IMR-90 (cell line): Measurements from ENCODE around the gene CDC37L1. TPM values are rescaled to one million over a fixed set of nuclear protein-coding genes. Genes with fewer than 3 reads are reported as not detected.

ENCODE experiments used
- ATAC-seq: fragments of 200-7000 bp; cut with Tn5 transposase; 2 replicates; pipeline ENCODE4 v1.9.1; 2020; ENCODE audit warnings: low read depth, mild to moderate bottlenecking, moderate library complexity
- BruUV-seq: library from RNA; stranded (reverse); fragments of 400-500 nt; replicated peaks from 2 replicates; lab custom pipeline; 2021; lab: Mats Ljungman, UMichigan
- CTCF ChIA-PET: fragments of 300-600 bp; formaldehyde crosslinking; extraction: SDS; loops from one replicate; lab custom pipeline; 2021; ENCODE audit warnings: antibody characterized with exemption; lab: Yijun Ruan, JAX
- POLR2A ChIA-PET: fragments of 300-600 bp; sonication (Branson Sonifier 250); formaldehyde crosslinking; loops from one replicate; lab custom pipeline; 2022; ENCODE audit warnings: antibody characterized with exemption; ENCODE audit not compliant: unreplicated experiment; lab: Charles Lee
- DNase-seq: peaks from one replicate; pipeline ENCODE4 v3.0.0; 2013
- H2AFZ ChIP-seq: replicated peaks from 2 replicates; pipeline ENCODE3; 2013; ENCODE audit warnings: low read length, mild to moderate bottlenecking; ENCODE audit not compliant: poor library complexity
- H2AK5ac ChIP-seq: 2 replicates; pipeline ENCODE4 v1.6.1; 2013; ENCODE audit warnings: low read depth, low read length, inconsistent platforms
- H2AK9ac ChIP-seq: replicated peaks from 2 replicates; pipeline ENCODE3; 2013; ENCODE audit warnings: mild to moderate bottlenecking, low read depth, low read length, moderate library complexity; ENCODE audit not compliant: poor library complexity
- H2BK120ac ChIP-seq: 2 replicates; pipeline ENCODE4 v1.6.1; 2013; ENCODE audit warnings: low read depth, low read length, inconsistent platforms
- H2BK15ac ChIP-seq: 3 replicates; pipeline ENCODE4 v1.6.1; 2013; ENCODE audit warnings: low read depth, low read length, inconsistent platforms
- H2BK20ac ChIP-seq: 2 replicates; pipeline ENCODE4 v1.6.1; 2013; ENCODE audit warnings: low read depth, mild to moderate bottlenecking, inconsistent platforms, low read length, moderate library complexity
- H2BK5ac ChIP-seq: 2 replicates; pipeline ENCODE4 v1.6.1; 2013; ENCODE audit warnings: mild to moderate bottlenecking, low read depth, low read length, inconsistent platforms; ENCODE audit not compliant: poor library complexity, severe bottlenecking
- H3K14ac ChIP-seq: replicated peaks from 2 replicates; pipeline ENCODE4 v1.6.1; 2013; ENCODE audit warnings: low read depth, low read length, inconsistent platforms
- H3K18ac ChIP-seq: 2 replicates; pipeline ENCODE4 v1.6.1; 2013; ENCODE audit warnings: low read depth, low read length, control low read depth
- H3K23ac ChIP-seq: 2 replicates; pipeline ENCODE4 v1.6.1; 2013; ENCODE audit warnings: low read depth, low read length, inconsistent platforms
- H3K27ac ChIP-seq: 2 replicates; pipeline ENCODE4 v1.5.1; 2013; ENCODE audit warnings: mild to moderate bottlenecking, control low read depth, low read length; ENCODE audit not compliant: insufficient read depth
- H3K27me3 ChIP-seq: 2 replicates; pipeline ENCODE4 v1.6.1; 2013; ENCODE audit warnings: low read length; ENCODE audit not compliant: control insufficient read depth, insufficient read depth
- H3K36me3 ChIP-seq: 2 replicates; pipeline ENCODE4 v1.6.1; 2013; ENCODE audit warnings: low read length, mixed read lengths; ENCODE audit not compliant: control insufficient read depth, insufficient read depth
- H3K4ac ChIP-seq: 2 replicates; pipeline ENCODE4 v1.6.1; 2013; ENCODE audit warnings: low read depth, low read length, inconsistent platforms
- H3K4me1 ChIP-seq: 2 replicates; pipeline ENCODE4 v1.6.1; 2013; ENCODE audit warnings: low read length, mixed read lengths; ENCODE audit not compliant: control insufficient read depth, insufficient read depth
- H3K4me2 ChIP-seq: 2 replicates; pipeline ENCODE4 v1.6.1; 2013; ENCODE audit warnings: low read depth, mild to moderate bottlenecking, control low read depth, low read length, moderate library complexity
- H3K4me3 ChIP-seq: 2 replicates; pipeline ENCODE4 v1.5.1; 2013; ENCODE audit warnings: low read depth, mild to moderate bottlenecking, control low read depth, low read length, moderate library complexity; ENCODE audit not compliant: insufficient read depth
- H3K56ac ChIP-seq: 2 replicates; pipeline ENCODE4 v1.6.1; 2013; ENCODE audit warnings: low read length, inconsistent platforms; ENCODE audit not compliant: insufficient read depth; ENCODE audit errors: extremely low read depth
- H3K79me1 ChIP-seq, 2 experiments: 2 replicates each; pipeline ENCODE4 v1.6.1; 2013; ENCODE audit warnings: low read length in 2 of 2, inconsistent platforms in 1 of 2, low read depth in 1 of 2
- H3K9ac ChIP-seq: 2 replicates; pipeline ENCODE4 v1.6.1; 2013; ENCODE audit warnings: low read depth, low read length, control low read depth
- H3K9me1 ChIP-seq: 2 replicates; pipeline ENCODE4 v1.6.1; 2013; ENCODE audit warnings: low read length, inconsistent platforms; ENCODE audit not compliant: insufficient read depth
- H3K9me3 ChIP-seq: 2 replicates; pipeline ENCODE4 v1.6.1; 2013; ENCODE audit warnings: low read length; ENCODE audit not compliant: control insufficient read depth, insufficient read depth
- H4K20me1 ChIP-seq: 2 replicates; pipeline ENCODE4 v1.6.1; 2013; ENCODE audit warnings: low read length, inconsistent platforms; ENCODE audit not compliant: insufficient read depth
- H4K5ac ChIP-seq: 2 replicates; pipeline ENCODE4 v1.6.1; 2013; ENCODE audit warnings: mild to moderate bottlenecking, low read depth, low read length, control low read depth
- H4K8ac ChIP-seq, 2 experiments: 2 replicates each; pipeline ENCODE4 v1.6.1; 2013; ENCODE audit warnings: low read depth in 2 of 2, low read length in 2 of 2, control low read depth in 1 of 2, inconsistent platforms in 1 of 2
- H4K91ac ChIP-seq: 2 replicates; pipeline ENCODE4 v1.6.1; 2013; ENCODE audit warnings: low read depth, low read length, inconsistent platforms; ENCODE audit not compliant: insufficient read depth
- BHLHE40 ChIP-seq: fragments of 150-350 bp; IDR thresholded peaks from 2 replicates; pipeline ENCODE4 v1.6.1; 2016; ENCODE audit warnings: mild to moderate bottlenecking, low read depth, low read length
- CEBPB ChIP-seq: IDR thresholded peaks from 2 replicates; pipeline ENCODE4 v1.6.1; 2012; ENCODE audit warnings: low read depth, low read length, improper control_type of control experiment
- FOS ChIP-seq: fragments of 150-350 bp; IDR thresholded peaks from 2 replicates; pipeline ENCODE4 v1.6.1; 2016; ENCODE audit warnings: low read depth, low read length
- MXI1 ChIP-seq: IDR thresholded peaks from 2 replicates; pipeline ENCODE4 v1.6.1; 2012; ENCODE audit warnings: low read depth, mild to moderate bottlenecking, low read length, moderate library complexity, borderline replicate concordance
- NFE2L2 ChIP-seq: fragments of 150-350 bp; IDR thresholded peaks from 2 replicates; pipeline ENCODE4 v1.6.1; 2016; ENCODE audit warnings: low read depth, mild to moderate bottlenecking, low read length
- POLR2A ChIP-seq: IDR thresholded peaks from 2 replicates; pipeline ENCODE4 v1.6.1; 2012; ENCODE audit warnings: mild to moderate bottlenecking, low read depth, low read length
- RAD21 ChIP-seq: IDR thresholded peaks from 2 replicates; pipeline ENCODE4 v1.6.1; 2012; ENCODE audit warnings: low read length, improper control_type of control experiment
- RCOR1 ChIP-seq: IDR thresholded peaks from 2 replicates; pipeline ENCODE4 v1.6.1; 2012; ENCODE audit warnings: mild to moderate bottlenecking, low read length, improper control_type of control experiment; ENCODE audit not compliant: insufficient replicate concordance
- RFX5 ChIP-seq: IDR thresholded peaks from 2 replicates; pipeline ENCODE4 v1.8.0; 2012; ENCODE audit warnings: low read depth, mild to moderate bottlenecking, low read length, moderate library complexity
- WGBS, 2 experiments: methylation state at CpG; one replicate each; pipeline versions ENCODE4 v1.1.5 to v1.1.7; 2013; ENCODE audit warnings: missing lambda C conversion rate in 2 of 2; ENCODE audit not compliant: insufficient read length in 1 of 2; ENCODE audit errors: extremely low coverage in 2 of 2; 5-methylcytosine and 5-hydroxymethylcytosine counted together
- dilution Hi-C: fragments of 300-500 bp; cut with HindIII; formaldehyde crosslinking; loops from one replicate; pipeline ENCODE4 v1.14.3; 2018; ENCODE audit warnings: low sequenced_read_pairs; ENCODE audit not compliant: unreplicated experiment
- in situ Hi-C: fragments of 300-500 bp; cut with MboI; formaldehyde crosslinking; loops from 3 replicates; pipeline ENCODE4 v1.14.3; 2019; ENCODE audit warnings: low sequenced_read_pairs, inconsistent platforms, mixed read lengths
- intact Hi-C: fragments of 100-400 bp; cut with micrococcal nuclease; formaldehyde crosslinking; loops from 2 replicates; pipeline ENCODE4 v1.10.0; 2022
- polyA plus RNA-seq, 3 experiments: library from polyadenylated mRNA; depleted of rRNA; stranded (reverse); fragments of >200 nt; gene quantifications; 2 replicates each; pipeline ENCODE4 v1.2.3, GENCODE V29; 2012; ENCODE audit warnings: low replicate concordance in 1 of 3
- total RNA-seq: library from RNA; depleted of rRNA; stranded (reverse); fragments of >200 nt; gene quantifications from 2 replicates; pipeline ENCODE4 v1.2.3, GENCODE V29; 2012
- TF ChIP-seq, protein P1 (sequence below): fragments of 150-350 bp; IDR thresholded peaks from 2 replicates; pipeline ENCODE4 v1.6.1; 2017; ENCODE audit warnings: mild to moderate bottlenecking, antibody characterized with exemption, low read length, low read depth
- TF ChIP-seq, protein P2 (sequence below): conservative IDR thresholded peaks from 2 replicates; pipeline ENCODE4 v1.5.1; 2012; ENCODE audit warnings: mild to moderate bottlenecking, low read depth, low read length, improper control_type of control experiment

CDC37L1 gene
- total and polyA plus RNA-seq, 2 of the 4 experiments (the other 2 are of a cell fraction), result 6.6 to 7.3 TPM

DNA sequence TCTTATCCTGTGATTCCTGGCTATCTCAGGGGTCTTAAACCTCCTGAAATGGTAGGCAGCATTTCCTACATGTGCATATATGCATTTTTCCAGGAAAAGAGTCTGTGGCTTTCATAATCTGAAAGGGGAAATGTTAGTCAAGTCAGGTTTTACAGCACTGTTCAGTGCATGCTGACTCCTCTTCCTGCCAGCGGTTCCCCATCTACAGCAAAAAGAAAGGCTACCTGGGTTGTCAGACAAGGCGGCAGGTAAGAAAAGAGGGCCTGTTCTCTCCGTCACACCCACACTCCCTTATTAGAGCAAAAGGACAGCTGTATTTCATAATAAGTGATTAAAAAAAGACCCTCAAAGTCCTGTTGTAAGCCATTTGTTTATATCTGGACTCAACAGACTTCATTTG is 8.8 kb upstream of the CDC37L1 start:
- Histone ChIP-seq H3K4me3 (no peak overlapping the region), H2AFZ (no peak overlapping the region), H3K36me3 (no peaks in the 10 kb centered on the region), H4K91ac (no peak overlapping the region), H4K20me1 (no peaks in the 10 kb centered on the region), H3K56ac (no peak overlapping the region), H2BK5ac (no peak overlapping the region), H2BK15ac (no peak overlapping the region), H3K4me1 (peaks cover 2% of the 10 kb centered on the region; the same call in 1 of the 2 replicates), H3K14ac (no peak overlapping the region), H2AK9ac (no peak overlapping the region), H3K4me2 (no peak overlapping the region), H3K9me3 (no peaks in the 10 kb centered on the region), H3K18ac (no peak overlapping the region), H3K27me3 (no peaks in the 10 kb centered on the region; the same call in 1 of the 2 replicates), H4K5ac (no peak overlapping the region), H4K8ac (no peak overlapping the region), H3K9ac (no peak overlapping the region), H2BK120ac (no peak overlapping the region), H3K4ac (no peak overlapping the region), H3K9me1 (no peaks in the 10 kb centered on the region), H2BK20ac (no peak overlapping the region), H2AK5ac (no peak overlapping the region), H3K27ac (no peak overlapping the region), H3K23ac (no peak overlapping the region), H3K79me1 (no peaks in the 10 kb centered on the region)
- intact Hi-C loops (no loop called here), in situ Hi-C loops (no loop called here), dilution Hi-C loops (no loop called here)
- no CpG with 5 or more reads among the region's 3 CpGs for WGBS, 2 experiments
- POLR2A ChIA-PET, result no interaction called here
- DNase-seq (no peak), ATAC-seq (no peak)
- BruUV-seq, result no TSS peak
- CTCF ChIA-PET, result interaction anchor here (0.9 kb wide), 1 partner anchor 9 kb away, joined by 3 read pairs; the partner anchor contains the start of gene CDC37L1
- TF ChIP-seq MXI1, result no peak
- TF ChIP-seq RCOR1, result no peak
- TF ChIP-seq CEBPB, result no peak
- TF ChIP-seq, protein P1, sequence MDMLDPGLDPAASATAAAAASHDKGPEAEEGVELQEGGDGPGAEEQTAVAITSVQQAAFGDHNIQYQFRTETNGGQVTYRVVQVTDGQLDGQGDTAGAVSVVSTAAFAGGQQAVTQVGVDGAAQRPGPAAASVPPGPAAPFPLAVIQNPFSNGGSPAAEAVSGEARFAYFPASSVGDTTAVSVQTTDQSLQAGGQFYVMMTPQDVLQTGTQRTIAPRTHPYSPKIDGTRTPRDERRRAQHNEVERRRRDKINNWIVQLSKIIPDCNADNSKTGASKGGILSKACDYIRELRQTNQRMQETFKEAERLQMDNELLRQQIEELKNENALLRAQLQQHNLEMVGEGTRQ, result no peak
- TF ChIP-seq NFE2L2, result no peak
- TF ChIP-seq BHLHE40, result no peak
- no peak for TF ChIP-seq POLR2A
- no peak for TF ChIP-seq FOS
- no peak for TF ChIP-seq RAD21
- TF ChIP-seq RFX5, result no peak
- TF ChIP-seq, protein P2, sequence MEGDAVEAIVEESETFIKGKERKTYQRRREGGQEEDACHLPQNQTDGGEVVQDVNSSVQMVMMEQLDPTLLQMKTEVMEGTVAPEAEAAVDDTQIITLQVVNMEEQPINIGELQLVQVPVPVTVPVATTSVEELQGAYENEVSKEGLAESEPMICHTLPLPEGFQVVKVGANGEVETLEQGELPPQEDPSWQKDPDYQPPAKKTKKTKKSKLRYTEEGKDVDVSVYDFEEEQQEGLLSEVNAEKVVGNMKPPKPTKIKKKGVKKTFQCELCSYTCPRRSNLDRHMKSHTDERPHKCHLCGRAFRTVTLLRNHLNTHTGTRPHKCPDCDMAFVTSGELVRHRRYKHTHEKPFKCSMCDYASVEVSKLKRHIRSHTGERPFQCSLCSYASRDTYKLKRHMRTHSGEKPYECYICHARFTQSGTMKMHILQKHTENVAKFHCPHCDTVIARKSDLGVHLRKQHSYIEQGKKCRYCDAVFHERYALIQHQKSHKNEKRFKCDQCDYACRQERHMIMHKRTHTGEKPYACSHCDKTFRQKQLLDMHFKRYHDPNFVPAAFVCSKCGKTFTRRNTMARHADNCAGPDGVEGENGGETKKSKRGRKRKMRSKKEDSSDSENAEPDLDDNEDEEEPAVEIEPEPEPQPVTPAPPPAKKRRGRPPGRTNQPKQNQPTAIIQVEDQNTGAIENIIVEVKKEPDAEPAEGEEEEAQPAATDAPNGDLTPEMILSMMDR, result no peak
